GM23248 (cell line): Measurements from ENCODE around the gene LGI2.

ENCODE experiments used
- EZH2 ChIP-seq: fragments of 200-600 bp; sonication (generic); IDR thresholded peaks from 2 replicates; pipeline ENCODE4 v1.6.1; 2018; ENCODE audit warnings: antibody characterized with exemption, mild to moderate bottlenecking; ENCODE audit not compliant: insufficient read depth, poor library complexity, severe bottlenecking
- EZH2phosphoT487 ChIP-seq: fragments of 200-600 bp; sonication (generic); IDR thresholded peaks from 2 replicates; pipeline ENCODE4 v1.6.1; 2018; ENCODE audit warnings: antibody characterized with exemption, moderate library complexity, mild to moderate bottlenecking, low read depth; ENCODE audit not compliant: insufficient read depth

DNA sequence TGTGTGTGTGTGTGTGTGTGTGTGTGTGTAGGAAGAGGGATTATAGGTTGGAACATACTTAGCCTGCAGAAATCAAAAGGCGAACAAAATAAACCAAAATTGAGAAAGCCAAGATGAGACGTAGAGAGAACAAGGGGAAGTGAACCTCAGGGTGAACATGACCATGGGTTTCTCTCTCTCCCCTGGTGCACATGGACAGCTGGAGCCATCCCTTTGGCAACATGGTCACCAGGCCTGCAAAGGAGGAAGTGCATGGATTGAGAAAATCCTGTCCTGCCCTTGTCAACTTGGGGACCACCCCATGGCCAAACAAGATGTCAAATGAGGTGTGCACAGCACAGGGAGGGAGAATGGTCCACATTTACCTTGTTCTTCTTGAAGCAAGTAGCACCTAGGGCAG lies 23.1 kb downstream of the LGI2 start:
- TF ChIP-seq EZH2, result no peak
- no peak for TF ChIP-seq EZH2phosphoT487
